Astrocyte of the cerebellum (primary cell): ENCODE measurements around the gene SEC24D.
A peak's percentile ranks its signal among the peaks of the same experiment; 100 is the strongest.

ENCODE experiments used
- DNase-seq: peaks from one replicate; pipeline ENCODE4 v3.0.0-alpha.2; 2011; ENCODE audit warnings: low read depth
- H3K4me3 ChIP-seq: 2 replicates; pipeline ENCODE4 v1.5.1; 2011; ENCODE audit warnings: mild to moderate bottlenecking, low read depth, low read length, moderate library complexity
- in situ Hi-C: cut with HindIII; loops from 2 replicates; pipeline ENCODE4 v1.10.0; 2017; ENCODE audit warnings: low sequenced_read_pairs
- TF ChIP-seq, protein P1 (sequence below): IDR thresholded peaks from 2 replicates; pipeline ENCODE4 v1.5.1; 2012; ENCODE audit warnings: low read length, low read depth, moderate library complexity, mild to moderate bottlenecking; ENCODE audit errors: missing control alignments

SEC24D gene

DNA sequence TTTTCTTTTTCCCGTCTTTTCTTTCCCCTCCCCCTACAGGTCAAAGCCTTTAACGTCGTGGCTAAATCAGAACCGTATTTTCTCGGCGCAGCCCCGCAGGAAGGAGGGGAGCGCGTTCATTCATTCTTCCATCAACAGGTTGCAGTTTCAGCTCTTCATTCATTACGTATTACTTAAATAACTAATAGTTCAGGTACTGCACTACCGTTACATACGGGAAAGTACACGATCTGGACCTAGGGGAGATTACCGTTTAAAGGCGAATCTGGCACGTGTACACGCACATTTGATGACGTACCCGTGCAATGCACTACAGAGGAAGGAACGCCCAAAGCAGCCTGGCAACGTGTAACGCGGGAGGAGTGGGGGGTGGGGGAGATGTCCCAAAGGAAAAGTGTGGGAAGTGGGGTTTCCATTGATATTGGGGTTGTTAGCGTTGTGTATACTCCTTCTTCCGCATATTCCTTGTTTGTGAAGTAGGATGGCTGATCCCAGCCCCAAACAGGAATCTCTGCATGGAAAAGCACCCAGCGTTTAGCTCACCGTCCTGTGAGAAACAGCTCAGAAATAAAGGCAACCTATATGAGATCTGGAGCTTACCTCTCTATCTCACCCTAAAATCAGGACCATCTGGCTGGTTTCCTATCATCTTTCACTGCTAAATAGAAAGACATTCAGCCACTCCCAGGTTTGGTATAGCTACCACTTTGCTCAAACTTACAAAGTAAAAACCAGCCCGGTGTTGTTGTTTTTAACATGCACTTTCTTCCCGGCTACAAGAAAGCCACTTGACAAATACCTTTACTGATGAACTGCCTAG is 585 bp upstream of the SEC24D start:
- in situ Hi-C loops, result no loop called here
- peak overlapping the region; percentile 88 for H3K4me3 ChIP-seq
- DNase-seq, result no peak
- TF ChIP-seq, protein P1, sequence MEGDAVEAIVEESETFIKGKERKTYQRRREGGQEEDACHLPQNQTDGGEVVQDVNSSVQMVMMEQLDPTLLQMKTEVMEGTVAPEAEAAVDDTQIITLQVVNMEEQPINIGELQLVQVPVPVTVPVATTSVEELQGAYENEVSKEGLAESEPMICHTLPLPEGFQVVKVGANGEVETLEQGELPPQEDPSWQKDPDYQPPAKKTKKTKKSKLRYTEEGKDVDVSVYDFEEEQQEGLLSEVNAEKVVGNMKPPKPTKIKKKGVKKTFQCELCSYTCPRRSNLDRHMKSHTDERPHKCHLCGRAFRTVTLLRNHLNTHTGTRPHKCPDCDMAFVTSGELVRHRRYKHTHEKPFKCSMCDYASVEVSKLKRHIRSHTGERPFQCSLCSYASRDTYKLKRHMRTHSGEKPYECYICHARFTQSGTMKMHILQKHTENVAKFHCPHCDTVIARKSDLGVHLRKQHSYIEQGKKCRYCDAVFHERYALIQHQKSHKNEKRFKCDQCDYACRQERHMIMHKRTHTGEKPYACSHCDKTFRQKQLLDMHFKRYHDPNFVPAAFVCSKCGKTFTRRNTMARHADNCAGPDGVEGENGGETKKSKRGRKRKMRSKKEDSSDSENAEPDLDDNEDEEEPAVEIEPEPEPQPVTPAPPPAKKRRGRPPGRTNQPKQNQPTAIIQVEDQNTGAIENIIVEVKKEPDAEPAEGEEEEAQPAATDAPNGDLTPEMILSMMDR, result no peak

DNA sequence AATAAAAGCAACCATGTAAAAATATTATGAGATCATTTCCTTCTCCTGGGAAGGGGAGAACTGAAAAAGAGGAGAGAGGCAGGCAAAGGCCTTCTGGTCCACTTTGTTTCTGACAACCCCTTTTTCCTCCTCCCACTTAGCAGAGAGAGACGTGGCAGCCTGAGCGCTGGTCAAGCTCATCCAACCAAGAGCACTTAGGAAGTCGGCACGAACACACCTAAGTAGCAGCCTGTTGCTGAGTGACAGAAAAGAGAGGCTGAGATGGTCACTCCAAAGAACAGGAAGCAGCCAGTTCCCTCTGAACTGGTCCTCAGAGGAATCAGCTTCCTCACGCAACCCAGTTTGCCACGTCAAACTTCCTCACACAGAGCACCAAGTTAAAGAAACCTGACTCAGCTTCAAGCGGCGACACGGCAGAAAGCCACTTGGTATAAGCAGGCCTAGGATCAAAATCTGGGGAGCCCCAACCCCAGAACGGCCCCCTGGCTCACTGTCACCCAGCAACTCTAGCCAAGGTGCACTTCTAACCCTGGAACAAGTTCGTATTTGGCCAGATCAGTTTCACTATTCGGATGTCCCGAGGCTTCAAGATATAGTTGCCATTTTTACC is 861 bp downstream of the SEC24D start:
- TF ChIP-seq, protein P1, result no peak
- peak overlapping the region; percentile 88 for H3K4me3 ChIP-seq
- in situ Hi-C loops, result no loop called here
- DNase-seq, result peak; percentile 64

DNA sequence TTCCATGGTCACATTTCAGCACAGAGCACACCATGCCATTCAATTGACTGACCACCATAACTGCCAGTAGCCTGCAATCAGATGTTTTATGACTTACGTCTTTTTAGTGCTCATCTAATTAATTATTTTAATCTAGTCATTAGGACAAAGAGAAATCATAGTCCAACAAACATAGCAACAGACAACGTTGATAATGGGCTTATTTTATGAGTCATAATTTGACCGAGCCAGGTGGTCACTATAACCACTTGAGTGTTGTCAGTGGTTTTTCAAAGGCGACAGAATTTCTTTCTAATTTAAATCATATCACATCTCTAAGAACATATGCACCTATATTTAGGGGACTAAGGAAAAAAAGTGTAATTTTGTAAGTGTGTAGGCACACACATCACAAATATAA is 1.9 kb downstream of the SEC24D start:
- peak overlapping the region; percentile 88 for H3K4me3 ChIP-seq
- TF ChIP-seq, protein P1, result no peak
- DNase-seq, result no peak
- in situ Hi-C loops, result no loop called here

DNA sequence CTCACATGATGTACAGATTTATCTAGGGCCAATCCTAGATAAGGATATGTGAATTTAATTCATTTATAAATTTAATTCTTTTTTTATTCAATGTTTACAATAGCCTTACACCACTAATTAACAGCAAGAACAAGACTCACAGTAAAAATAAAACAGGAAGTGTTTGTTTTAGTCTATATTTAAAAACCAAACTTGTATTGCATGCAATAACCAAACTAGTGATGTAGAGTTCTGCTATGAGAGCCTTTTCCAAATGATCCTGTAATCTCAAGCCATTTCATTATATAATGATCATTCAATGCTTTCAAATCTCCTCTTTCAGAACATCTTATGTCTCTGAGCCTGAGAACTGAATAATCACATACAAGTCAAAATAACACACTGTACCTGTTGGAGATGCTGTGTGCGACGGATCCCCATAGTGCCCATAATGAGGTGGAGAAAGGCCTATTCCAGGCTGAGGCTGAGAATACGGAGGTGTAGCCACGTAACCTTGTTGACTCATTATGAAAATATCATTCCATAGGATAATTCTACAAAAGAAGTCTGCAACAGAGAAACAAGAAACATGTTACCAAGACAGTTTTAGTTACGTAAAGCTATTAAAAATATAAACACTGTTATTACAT is 2.6 kb downstream of the SEC24D start:
- in situ Hi-C loops, result no loop called here
- TF ChIP-seq, protein P1, result no peak
- DNase-seq, result no peak
- H3K4me3 ChIP-seq, result peak overlapping the region; percentile 88

DNA sequence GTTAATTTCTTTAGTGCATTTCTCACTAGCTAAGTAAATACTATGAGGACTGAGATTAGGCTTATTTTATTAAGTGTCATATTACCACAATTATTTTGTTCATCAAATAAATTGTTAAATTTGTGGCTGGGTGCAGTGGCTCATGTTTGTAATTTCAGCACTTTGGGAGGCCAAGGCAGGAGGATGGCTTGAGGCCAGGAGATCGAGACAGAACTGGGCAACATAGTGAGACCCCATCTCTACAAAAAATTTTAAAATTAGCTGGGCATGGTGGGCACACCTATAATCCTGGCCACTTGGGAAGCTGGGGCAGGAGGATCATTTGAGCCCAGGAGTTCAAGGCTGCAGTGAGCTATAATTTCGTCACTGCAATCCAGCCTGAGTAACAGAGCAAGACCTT is 6.8 kb downstream of the SEC24D start:
- in situ Hi-C loops, result no loop called here
- H3K4me3 ChIP-seq, result no peak overlapping the region
- DNase-seq, result no peak
- TF ChIP-seq, protein P1, result no peak

DNA sequence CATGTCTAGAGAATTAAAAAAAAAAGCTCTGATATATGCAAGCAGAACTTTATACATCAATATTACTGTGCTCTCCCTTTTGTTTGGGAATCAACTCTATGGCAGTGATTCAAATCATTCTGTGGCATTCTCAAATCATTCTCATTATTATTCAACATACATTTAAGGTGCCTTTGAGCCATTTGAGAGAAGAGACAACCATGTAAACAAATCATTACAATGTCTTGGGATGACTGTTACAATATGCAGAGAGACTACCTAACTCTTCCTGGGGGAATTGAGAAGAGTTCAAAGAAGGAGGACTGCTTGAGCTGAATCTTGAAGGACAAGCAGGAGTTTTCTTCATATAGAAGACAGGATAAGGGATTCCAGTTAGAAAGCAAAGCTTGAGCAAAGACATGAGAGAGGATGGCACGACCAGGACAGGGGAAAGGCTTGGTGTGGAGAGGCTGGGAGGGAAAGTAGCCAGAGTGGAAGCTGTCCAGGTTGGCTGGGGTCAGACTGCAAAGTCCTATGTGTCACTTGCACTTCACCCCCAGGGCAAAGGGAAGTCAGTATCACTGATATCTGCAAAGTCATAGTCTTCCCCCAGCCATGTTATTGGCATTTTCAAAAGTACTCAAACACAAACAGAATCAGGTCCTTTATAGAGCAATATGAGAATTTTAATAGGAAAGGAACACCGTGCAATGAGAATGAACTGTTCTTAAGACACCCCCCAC is 9.0 kb downstream of the SEC24D start:
- DNase-seq, result no peak
- in situ Hi-C loops, result no loop called here
- H3K4me3 ChIP-seq, result no peak overlapping the region
- TF ChIP-seq, protein P1, result no peak
